DMS 273 (cell line): ENCODE data around the gene MAP3K2.
"Not testable (repeated sequence)": the region's sequence is repeated elsewhere in the genome, so short reads cannot be mapped to it uniquely, and the experiment has no call there.

Source experiments
- DNase-seq: peaks from one replicate; lab custom pipeline; 2025; ENCODE audit not compliant: unreplicated experiment; lab: John Stamatoyannopoulos, UW

The MAP3K2 gene

DNA sequence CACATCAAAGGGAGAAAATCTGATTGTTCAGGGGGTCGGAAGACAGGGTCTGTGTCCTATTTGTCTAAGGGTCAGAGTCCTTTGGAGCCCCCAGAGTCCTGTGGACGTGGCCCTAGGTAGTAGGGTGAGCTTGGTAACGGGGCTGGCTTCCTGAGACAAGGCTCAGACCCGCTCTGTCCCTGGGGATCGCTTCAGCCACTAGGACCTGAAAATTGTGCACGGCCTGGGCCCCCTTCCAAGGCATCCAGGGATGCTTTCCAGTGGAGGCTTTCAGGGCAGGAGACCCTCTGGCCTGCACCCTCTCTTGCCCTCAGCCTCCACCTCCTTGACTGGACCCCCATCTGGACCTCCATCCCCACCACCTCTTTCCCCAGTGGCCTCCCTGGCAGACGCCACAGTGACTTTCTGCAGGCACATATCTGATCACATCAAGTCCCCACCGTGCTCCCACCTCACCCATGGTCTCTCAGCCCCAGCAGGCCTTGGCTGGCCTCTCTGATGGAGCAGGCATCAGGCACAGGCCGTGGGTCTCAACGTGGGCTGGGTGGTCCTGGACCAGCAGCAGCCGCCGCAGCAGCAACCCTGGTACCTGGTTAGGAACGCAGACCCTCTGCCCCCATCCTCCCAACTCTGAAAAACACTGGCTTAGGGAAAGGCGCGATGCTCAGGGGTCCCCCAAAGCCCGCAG lies 34.2 kb upstream of the MAP3K2 start:
- DNase-seq, result no peak

DNA sequence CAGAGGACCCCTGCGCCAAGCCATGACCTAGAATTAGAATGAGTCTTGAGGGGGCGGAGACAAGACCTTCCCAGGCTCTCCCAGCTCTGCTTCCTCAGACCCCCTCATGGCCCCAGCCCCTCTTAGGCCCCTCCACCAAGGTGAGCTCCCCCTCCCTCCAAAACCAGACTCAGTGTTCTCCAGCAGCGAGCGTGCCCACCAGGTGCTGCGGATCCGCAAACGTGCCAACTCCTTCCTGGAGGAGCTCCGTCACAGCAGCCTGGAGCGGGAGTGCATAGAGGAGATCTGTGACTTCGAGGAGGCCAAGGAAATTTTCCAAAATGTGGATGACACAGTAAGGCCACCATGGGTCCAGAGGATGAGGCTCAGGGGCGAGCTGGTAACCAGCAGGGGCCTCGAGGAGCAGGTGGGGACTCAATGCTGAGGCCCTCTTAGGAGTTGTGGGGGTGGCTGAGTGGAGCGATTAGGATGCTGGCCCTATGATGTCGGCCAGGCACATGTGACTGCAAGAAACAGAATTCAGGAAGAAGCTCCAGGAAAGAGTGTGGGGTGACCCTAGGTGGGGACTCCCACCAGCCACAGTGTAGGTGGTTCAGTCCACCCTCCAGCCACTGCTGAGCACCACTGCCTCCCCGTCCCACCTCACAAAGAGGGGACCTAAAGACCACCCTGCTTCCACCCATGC lies 33.5 kb upstream of the MAP3K2 start:
- DNase-seq, result no peak

DNA sequence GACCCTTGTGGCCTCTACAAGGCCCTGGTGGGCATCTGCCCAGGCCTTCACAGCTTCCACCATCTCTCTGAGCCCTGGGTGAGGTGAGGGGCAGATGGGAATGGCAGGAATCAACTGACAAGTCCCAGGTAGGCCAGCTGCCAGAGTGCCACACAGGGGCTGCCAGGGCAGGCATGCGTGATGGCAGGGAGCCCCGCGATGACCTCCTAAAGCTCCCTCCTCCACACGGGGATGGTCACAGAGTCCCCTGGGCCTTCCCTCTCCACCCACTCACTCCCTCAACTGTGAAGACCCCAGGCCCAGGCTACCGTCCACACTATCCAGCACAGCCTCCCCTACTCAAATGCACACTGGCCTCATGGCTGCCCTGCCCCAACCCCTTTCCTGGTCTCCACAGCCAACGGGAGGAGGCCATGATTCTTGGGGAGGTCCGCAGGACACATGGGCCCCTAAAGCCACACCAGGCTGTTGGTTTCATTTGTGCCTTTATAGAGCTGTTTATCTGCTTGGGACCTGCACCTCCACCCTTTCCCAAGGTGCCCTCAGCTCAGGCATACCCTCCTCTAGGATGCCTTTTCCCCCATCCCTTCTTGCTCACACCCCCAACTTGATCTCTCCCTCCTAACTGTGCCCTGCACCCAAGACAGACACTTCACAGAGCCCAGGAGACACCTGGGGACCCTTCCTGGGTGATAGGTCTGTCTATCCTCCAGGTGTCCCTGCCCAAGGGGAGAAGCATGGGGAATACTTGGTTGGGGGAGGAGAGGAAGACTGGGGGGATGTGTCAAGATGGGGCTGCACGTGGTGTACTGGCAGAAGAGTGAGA lies 32.5 kb upstream of the MAP3K2 start:
- peak; percentile 54 for DNase-seq

DNA sequence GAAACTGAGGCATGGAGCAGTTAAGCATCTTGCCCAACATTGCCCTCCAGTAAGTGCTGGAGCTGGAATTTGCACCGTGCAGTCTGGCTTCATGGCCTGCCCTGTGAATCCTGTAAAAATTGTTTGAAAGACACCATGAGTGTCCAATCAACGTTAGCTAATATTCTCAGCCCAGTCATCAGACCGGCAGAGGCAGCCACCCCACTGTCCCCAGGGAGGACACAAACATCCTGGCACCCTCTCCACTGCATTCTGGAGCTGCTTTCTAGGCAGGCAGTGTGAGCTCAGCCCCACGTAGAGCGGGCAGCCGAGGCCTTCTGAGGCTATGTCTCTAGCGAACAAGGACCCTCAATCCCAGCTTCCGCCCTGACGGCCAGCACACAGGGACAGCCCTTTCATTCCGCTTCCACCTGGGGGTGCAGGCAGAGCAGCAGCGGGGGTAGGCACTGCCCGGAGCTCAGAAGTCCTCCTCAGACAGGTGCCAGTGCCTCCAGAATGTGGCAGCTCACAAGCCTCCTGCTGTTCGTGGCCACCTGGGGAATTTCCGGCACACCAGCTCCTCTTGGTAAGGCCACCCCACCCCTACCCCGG lies 31.8 kb upstream of the MAP3K2 start:
- peak; percentile 50 for DNase-seq

DNA sequence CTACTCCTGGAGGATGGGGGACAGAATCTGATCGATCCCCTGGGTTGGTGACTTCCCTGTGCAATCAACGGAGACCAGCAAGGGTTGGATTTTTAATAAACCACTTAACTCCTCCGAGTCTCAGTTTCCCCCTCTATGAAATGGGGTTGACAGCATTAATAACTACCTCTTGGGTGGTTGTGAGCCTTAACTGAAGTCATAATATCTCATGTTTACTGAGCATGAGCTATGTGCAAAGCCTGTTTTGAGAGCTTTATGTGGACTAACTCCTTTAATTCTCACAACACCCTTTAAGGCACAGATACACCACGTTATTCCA lies 31.3 kb upstream of the MAP3K2 start:
- DNase-seq, result no peak

DNA sequence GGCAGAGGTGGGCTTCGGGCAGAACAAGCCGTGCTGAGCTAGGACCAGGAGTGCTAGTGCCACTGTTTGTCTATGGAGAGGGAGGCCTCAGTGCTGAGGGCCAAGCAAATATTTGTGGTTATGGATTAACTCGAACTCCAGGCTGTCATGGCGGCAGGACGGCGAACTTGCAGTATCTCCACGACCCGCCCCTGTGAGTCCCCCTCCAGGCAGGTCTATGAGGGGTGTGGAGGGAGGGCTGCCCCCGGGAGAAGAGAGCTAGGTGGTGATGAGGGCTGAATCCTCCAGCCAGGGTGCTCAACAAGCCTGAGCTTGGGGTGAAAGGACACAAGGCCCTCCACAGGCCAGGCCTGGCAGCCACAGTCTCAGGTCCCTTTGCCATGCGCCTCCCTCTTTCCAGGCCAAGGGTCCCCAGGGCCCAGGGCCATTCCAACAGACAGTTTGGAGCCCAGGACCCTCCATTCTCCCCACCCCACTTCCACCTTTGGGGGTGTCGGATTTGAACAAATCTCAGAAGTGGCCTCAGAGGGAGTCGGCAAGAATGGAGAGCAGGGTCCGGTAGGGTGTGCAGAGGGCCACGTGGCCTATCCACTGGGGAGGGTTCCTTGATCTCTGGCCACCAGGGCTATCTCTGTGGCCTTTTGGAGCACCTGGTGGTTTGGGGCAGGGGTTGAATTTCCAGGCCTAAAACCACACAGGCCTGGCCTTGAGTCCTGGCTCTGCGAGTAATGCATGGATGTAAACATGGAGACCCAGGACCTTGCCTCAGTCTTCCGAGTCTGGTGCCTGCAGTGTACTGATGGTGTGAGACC lies 30.7 kb upstream of the MAP3K2 start, which contains the start of gene PROC:
Gene PROC (plus strand): TSS at position 128 of the 812 bp plus-strand sequence. CDS start 1,516 bp downstream, outside the sequence.
- DNase-seq, result peak; percentile 13

DNA sequence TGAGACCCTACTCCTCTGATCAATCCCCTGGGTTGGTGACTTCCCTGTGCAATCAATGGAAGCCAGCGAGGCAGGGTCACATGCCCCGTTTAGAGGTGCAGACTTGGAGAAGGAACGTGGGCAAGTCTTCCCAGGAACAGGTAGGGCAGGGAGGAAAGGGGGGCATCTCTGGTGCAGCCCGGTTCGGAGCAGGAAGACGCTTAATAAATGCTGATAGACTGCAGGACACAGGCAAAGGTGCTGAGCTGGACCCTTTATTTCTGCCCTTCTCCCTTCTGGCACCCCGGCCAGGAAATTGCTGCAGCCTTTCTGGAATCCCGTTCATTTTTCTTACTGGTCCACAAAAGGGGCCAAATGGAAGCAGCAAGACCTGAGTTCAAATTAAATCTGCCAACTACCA lies 29.6 kb upstream of the MAP3K2 start:
- no peak for DNase-seq

DNA sequence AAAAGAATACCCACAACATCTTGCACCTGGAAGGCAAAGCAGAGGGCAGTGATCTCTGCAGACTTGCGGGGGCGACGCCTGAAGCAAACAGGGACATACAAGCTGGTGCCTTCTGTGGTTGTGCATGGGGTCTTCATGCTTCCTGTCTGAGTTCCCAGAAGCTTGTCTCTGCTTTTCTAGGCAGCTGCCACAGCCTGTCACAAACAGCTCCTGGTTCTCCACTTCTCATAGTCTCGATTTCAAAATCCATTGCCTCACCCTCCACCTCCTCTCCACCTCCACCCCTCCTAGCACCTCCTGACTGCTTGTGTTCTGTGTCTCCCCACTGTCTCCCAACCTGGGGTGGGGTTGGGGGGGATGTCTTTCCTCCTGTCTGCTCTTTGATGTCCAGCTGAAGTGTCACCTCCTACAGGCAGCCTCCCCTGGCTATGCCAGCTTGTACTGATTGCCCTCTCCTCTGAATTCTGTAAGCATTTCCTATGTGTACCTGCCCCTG lies 28.8 kb upstream of the MAP3K2 start:
- DNase-seq, result peak; percentile 82

DNA sequence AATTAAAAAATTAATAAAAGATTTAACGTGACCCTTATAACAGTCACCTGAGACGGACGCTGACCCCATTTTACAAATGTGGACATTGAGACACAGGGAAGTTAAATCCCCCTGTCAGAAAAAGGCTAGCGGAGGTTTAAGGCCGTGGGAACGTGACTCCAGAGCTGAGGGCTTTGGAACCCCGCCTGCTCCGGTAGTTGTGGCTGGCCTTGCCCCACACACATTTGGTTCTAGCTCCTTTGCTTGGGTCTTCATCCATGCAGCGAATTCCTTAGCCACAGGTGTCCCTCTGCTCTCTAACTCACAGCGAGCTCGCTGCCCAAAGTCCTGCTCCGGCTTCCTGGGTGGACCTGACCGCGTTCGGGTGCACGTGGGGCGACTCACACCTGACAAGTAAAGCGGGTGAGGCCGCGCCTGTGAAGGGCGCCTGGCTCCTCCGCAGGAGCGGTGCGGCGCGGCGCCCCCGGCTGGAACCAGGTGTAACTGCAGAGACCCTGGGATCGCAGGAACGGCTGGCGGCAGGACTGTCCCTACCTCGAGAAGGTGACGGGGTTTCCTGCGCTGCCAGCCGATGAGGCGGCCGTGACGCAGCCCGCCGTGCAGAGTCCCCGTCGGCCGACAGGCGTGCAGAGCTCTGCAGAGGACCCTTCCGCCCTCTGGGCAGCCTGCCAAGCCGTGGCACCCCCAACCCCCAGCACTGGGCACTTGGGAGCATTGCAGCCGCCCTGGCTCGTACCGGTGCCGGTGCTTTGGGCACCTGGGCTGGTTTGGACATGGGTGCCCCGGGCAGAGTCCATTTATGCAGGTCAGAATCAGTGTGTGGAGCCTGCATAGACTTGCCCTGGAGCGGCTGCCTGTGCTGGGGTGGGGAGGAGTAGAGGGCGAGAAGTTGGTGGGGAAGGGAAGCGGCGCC lies 28.1 kb upstream of the MAP3K2 start:
- peak; percentile 89 for DNase-seq

DNA sequence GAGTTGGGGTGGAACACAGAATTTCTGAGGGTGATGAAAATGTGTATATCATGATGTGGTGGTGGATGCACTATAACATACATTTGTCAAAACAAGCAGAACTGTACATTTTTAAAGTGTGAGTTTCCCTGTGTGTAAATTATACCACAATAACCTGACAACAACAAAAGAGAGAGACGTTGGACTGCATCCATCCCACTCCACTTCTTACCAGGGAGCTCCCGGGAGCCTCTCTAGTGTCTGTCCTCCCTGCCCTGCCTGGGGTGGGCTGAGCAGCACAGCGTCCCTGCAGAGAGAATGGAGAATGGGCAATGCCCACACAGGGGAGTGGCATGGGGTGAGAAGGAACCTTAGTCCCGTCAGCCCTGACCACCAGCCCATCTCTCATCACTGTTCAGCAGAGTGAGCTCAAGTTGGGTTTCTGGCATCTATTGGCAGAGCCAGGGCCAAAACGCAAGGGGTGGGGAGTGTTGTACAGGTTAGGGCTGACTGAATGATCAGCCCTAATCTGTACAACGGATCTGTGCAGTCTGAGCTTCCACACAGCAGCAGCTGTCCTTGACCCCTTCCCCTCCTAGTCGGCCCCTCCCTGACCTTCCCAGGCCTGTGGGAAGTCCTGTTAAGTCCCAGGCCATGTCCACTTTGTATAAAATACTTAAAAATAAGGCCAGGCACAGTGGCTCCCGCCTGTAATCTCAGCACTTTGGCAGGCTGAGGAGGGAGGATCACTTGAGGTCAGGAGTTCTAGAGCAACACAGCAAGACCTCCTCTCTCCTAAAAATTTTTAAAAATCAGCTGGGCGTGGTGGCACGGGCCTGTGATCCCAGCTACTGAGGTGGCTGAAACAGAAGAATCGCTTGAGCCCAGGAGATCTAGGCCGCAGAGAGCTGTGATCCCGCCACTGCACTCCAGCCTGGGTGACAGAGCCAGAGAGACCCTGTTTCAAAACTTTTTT lies 27.1 kb upstream of the MAP3K2 start:
- DNase-seq, result peak; percentile 46

DNA sequence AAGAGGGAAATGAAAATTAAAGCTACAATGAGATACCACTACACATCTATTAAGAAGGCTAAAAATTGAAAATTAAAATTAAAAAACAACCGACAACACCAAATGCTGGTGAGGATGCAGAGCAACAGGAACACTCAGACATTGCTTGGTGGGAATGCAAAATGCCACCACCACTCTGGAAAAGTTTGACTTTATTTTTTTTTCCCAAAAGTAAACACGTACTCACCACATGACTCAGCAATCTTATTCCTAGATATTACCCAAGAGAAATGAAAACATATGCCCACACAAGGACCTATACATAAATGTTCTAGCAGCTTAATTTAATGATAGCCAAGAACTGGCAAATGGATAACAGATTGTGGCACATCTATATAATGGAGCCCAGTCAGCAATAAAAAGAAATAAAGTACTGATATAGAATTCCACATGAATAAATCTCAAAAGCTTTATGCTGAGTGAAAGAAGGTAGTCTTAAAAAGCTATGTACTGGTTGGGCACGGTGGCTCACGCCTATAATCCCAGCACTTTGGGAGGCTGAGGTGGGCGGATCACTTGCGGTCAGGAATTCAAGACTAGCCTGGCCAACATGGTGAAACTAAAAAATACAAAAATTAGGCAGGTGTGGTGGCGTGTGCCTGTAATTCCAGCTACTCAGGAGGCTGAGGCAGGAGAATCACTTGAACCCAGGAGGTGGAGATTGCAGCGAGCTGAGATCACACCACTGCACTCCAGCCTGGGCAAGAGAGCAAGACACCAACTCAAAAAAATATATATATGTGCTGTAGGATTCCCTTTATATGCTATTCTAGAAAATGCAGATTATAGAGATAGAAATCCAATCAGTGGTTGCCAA lies 26.2 kb upstream of the MAP3K2 start:
- DNase-seq, result peak; percentile 38

DNA sequence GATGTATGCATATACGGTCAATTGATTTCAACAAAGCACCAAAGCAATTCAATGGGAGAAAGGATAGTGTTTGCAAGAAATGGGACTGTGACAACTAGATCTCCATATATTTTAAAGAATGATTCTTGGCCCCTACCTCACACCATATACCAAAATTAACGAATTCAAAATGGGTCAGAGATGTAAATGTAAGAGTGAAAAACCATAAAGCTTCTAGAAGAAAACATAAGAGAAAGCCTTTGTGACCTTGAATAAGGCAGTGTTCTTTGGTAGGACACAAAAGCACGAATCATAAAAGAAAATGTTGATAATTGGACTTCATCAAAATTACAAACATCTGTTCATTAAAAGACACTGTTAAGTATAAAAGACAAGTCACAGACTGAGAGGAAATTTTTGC lies 25.4 kb upstream of the MAP3K2 start:
- no peak for DNase-seq

DNA sequence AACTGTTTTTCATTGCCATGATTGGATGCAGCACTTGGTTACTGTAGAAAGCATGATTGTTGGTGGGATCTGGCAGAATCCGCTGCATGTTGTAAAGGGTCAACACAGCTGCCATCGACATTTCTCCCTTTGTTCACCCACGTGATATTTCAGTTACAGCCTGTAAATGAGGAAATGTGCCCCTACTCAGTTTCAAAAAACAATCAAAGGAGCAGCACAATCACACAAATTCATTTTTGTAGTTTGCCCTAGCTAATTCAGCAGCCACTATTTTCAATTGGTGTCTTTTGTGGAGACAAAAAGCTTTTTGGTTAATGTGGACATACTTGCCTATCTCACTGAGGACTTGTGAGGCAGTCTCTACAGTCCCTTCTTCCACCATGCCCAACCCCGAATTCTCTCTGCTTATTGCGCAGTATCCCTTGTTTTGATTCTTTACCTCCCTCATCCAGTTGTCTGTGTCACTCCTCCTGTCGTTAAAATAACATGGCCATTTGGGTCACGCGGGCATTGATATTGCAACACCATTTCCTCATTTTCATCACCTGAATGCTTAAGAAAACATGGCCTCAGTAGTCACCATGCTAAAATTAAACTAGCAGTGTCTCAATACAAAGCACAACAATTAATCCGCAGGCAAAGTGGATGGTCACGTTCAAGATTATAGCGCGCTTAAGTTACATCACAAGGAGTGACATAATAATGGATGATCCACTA lies 24.0 kb upstream of the MAP3K2 start:
- DNase-seq, result peak; percentile 66

DNA sequence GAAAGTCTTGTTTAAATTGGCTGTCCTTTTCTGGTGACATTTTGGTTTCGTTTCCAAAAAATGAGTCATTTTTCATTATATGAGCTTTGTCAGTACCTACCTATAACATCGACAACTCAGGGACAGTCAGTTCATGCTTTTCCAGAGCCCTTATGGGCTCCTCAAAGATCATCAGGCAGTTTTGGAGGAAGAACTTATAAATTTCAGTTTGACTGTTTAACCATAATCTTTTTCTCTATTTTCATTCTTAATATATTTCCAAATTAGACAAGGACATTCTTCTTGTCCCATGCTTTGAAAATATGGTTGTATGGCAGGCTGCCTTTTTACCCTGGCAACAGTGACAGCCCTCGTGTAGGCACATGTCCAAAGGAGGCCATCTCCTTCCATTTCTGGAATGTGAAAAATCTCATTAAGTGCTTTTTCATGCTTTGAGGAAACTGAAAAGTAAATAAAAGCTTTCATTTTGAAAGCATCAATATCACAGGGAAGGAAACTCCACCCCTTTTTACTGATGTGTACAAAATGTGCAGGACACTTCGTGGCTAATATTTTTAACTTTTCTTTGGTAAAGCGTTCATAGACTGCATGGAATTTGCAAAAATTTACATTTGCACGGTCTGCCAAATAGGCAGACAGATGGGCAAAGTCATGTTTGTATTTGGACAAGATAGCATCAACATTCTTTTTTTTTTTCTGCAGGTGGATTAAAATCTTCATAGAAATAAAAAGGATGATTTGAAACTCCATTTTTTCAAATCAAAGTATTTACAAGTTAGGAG lies 23.3 kb upstream of the MAP3K2 start:
- DNase-seq, result peak; percentile 83

DNA sequence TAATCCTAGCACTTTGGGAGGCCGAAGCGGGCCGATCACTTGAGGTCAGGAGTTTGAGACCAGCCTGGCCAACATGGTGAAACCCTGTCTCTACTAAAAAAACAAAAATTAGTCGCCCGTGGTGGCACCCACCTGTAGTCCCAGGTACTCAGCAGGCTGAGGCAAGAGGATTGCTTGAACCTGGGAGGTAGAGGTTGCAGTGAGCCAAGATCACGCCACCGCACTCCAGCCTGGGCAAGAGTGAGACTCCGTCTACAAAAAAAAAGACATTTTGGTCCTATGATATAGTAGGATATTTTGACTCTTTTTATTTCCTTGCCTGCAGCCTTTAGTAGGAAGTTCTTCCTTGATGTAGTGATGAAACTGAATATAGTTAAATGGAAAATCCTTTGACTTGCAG lies 21.9 kb upstream of the MAP3K2 start:
- DNase-seq, result not testable (repeated sequence)

DNA sequence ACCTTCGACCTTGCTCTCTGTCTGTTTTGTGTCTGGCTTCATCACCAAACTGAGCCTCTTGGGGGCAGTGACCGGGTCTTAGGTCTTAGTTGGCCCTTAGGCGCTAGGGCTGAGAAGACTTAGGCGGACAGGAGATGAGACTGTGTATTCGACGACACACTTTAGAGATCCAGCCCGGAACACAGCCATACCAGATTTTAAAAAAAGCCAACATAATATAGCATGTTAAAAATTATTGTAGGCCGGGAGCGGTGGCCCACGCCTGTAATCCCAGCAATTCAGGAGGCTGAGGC lies 21.0 kb upstream of the MAP3K2 start:
- DNase-seq, result no peak
